NCI-H82 treated with DMSO at 0.1 percent for 48 hours (cell line): ENCODE results near the gene CDC45.

Source experiments
- DNase-seq: peaks from one replicate; lab custom pipeline; 2025; ENCODE audit not compliant: unreplicated experiment; lab: John Stamatoyannopoulos, UW

The CDC45 gene

DNA sequence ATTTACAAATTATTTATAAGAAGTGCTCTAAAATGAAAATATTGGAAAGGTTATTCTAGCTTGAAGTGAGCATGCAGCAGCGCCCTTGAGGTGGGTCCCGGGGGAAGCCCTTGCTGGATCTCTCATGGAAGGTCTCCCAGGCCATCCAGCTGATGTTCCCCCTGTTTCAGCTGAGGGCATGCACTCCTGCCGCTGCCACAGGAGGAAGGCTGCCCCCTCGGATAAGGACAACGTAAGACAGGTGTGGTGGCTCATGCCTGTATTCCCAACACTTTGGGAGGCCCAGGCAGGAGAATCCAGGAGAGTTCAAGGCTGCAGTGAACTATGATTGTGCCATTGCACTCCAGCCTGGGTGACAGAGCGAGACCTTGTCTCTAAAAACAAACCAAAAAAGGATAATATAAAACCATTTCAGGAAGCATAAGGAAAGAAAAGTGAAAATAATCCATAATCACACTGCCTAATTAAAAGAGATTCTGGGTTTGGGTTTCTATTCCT is 15.0 kb downstream of the CDC45 start:
- no peak for DNase-seq

DNA sequence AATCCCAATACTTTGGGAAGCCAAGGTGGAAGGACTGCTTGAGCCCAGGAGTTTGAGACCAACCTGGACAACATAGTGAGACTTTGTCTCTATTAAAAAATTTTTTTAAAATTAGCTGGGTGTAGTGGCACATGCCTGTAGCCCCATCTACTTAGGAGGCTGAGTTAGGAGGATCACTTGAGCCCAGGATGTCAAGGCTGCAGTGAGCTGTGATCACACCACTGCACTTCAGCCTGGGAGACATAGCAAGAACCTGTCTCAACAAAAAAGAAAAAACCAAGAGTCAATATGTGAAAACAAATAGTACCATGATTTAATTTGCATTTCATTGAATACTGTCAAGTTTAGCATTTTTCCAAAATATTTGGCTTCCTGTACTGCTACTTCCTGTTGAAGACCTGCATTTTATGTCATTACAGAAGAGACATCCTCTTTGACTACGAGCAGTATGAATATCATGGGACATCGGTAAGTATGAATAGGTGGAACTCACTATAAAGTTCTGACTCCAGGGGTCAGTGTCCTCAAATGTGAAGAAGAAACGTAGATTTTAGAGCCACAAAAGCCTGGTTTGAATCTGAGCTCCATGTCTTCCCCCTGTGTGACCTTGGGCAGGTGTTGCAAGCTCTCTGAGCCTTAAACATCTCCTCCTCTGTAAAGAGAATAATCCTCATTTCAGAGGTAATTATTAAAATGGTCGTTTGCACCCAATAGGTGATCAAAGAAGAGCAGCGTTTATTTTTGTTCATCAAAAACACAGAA is 16.0 kb downstream of the CDC45 start:
- DNase-seq: no peak

DNA sequence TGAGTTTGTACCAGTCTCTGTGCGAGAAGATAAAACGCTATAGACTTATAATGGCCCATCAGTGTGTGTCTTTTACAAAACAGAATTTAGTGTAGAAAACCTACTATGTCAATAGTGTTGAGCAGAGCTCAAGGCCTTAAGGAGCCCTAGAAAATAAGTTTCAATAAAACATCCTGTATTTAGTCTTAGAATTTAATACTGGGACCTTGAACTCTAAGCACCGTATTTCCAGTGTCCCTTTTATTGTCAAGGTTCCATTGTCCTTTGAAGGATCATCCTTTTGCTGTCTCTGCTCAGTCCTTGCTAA is 16.6 kb downstream of the CDC45 start:
- no peak for DNase-seq

DNA sequence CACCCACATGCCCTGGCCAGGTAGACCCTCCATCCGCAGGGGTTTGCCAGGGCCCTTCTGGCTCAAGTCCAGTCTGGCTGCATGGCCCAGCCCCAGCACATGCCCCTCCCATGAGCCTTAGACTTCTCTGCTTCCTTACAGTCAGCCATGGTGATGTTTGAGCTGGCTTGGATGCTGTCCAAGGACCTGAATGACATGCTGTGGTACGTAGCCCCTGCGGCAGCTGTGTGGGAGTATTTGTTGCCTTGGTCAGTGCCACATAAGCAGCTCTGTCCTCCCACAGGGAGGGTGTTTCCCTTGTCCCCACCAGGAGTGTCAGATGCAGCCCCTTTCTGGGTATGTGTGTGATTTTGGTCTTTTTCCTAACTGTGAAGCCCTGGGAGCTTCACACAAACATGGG is 17.5 kb downstream of the CDC45 start:
- DNase-seq: no peak

DNA sequence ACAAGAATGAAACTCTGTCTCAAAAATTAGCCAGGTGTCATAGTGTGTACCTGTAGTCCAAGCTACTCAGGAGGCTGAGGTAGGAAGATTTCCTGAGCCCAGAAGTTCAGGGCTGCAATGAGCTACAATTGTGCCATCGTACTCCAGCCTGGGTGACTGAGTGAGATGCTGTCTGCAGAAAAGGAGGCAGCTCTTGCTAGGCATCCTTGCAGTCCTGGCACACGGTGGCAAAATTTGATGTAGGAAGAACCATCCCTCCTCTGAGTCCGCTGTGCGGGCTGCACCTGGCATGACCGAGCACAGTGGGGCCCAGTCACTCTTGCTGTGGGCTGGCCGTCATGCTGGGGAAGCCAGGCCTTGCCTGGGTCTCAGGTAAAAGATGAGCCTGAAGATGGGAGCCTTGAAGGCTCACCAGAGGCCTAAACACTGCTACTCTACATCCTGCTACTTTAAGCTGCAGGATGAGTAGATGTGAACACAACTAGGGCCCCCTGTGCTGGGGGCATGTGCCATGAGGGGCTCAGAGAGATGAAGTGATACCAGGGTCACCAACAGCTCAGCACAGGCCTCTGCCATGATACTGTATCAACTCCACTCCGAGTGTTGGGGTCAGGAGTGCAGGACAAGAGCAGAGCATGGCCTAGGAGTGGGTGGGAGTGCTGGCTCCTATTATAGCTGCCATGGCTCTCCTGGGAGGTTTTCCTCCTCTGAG is 18.6 kb downstream of the CDC45 start:
- no peak for DNase-seq

DNA sequence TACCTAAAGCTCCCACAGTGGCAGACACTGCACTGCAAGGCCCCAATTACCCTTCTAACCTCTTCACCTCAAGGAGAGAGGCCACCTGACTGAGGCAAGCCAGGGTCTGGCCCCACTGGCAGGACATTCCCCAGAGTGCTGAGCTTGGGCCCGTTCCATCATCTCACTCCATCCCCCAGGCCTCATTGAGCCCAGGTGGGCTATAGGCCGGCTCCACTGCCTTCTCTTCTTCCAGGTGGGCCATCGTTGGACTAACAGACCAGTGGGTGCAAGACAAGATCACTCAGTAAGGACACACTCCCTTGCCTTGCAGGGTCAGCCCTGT is 19.1 kb downstream of the CDC45 start:
- no peak for DNase-seq

DNA sequence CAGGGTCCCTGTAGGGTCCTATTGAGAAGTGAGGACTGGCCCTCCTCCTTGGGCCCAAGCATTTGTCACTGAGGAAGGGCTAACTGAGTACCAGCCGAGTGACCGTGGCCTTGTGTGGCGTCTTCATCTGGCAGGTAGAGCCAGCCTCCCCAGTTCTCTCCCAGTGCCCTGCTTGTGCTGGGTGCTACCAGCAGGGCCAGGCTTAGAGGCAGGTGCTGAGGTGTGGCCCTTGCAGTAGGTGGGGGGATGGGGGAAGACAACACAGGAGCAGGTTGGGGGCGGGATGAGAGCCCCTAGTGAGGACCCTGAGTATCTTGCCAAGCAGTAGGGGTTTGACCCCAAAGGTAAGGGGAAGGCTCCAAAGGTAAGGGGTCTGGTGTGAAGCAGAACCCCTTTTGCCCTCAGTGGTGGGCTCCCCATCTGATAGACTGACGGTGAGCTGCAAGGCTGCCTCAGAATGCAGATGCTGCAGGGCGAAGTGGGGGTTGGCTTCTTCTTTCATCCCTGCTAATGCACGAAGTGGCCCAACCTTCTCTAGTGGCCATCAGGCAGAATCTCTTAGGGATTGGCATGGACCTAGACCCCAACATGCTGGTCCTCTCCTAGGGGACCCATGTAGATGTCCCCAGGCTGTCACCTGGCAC is 19.6 kb downstream of the CDC45 start:
- DNase-seq: no peak

DNA sequence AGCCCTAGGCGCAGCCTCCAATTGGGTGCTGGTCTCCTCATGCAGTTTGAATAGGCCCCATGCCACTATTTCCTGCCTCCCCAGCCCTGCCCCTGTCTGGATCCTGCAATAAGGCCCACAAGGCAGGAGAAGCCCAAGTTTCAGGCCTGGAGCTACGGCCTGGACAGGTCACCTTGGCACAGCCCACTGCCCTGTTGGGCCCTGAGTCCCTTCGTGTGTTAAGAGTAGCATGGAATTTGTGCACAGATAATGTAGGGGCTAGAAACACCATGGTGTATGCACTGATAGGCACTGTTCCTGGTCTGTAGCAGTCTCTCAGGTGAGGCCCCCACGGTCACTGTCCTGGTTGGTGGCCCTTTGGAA is 20.1 kb downstream of the CDC45 start:
- no peak for DNase-seq

DNA sequence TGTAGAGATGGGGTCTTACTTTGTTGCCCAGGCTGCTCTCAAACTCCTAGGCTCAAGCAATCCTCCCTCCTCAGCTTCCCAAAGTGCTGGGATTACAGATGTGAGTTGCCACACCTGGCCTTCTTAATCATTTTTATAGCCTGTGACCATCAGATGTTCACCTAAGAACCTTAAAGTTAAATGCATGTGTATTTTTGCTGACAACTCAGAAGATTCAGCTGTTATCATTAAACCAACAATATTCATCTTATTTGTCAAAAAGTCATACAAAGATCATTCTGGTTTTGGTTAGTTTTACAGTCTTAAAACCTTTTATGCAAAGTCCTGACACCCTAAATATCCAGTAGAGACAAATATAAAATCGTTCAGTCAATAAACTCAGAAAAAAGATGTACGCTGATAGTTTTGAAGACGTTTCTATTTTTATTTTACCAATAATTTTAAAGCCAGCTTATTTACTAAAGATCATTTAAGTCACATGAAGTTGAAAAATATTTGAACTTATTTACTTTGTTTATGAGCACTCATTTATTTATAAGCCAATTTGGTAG is 22.3 kb downstream of the CDC45 start:
- no peak for DNase-seq

DNA sequence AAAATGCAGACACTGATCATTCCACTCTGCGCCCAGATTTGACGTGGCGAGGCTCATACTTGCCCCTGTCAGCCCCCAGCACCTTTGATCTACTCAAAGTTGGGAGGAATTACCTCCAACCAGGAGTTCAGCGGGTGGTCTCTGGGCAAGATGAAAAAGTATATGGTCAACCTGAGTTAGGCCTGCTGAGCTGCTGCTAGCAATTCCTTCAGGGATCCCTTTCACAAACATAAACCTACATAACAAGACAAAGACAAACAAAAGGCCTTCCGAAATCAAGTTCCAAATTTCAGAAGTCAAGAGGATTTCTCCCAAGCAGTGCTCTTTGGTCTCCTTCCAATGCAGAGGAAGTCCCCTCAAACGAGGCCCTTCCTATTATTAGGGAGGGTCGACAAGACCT is 23.6 kb downstream of the CDC45 start:
- DNase-seq: no peak

DNA sequence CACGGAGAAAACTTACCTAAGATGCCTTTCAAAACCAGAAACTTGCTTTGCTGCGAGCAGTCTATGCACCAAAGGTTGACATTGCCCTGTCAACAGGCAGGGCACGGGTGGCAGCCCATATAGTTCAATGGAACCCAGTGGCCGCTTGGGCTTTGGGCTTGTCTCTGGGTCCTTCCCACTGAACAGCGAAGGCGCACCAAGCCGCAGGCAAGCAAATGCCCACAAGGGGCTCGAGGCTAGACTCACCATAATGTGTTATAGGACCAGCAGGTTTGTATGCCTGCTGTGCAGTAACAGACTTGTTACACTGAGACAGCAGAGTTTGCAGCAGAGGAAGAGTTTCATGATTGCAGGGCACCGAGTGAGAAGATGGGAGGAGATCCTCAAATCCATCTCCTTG is 24.1 kb downstream of the CDC45 start:
- DNase-seq: no peak

DNA sequence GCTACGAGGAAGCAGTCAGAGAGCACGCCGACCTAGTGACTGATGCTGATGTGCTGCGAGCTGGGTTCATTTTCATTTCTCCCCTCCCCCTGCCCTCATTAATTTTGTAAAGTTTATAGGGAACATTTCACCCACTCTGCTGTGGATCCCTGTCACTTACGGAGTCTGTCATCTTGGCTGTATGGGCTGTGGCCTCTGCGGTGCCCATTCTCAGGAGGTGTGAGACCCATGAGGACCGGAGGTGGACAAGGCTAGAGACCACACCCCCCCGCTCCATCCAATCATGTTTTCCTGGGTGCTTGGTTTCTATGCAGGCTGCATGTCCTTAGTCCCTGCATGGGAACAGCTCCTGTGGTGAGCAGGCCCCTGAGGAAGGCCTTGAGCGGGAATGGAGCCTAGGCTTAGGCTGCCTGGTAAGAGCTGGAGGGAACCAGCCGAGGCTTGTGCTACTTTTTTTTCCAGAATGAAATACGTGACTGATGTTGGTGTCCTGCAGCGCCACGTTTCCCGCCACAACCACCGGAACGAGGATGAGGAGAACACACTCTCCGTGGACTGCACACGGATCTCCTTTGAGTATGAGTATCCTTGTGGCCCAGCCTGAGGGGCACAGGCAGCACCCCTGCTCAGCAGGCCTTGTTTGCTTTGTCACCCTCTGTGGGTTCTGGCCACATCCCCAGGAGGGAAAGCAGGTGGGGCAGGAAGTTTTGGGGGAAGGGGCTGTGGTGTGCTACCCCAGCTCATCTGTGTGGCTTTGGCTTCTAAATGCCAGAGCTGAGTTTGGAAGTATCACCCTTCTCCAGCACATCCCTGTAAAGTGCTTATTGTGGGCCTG is 25.4 kb downstream of the CDC45 start:
- DNase-seq: no peak

DNA sequence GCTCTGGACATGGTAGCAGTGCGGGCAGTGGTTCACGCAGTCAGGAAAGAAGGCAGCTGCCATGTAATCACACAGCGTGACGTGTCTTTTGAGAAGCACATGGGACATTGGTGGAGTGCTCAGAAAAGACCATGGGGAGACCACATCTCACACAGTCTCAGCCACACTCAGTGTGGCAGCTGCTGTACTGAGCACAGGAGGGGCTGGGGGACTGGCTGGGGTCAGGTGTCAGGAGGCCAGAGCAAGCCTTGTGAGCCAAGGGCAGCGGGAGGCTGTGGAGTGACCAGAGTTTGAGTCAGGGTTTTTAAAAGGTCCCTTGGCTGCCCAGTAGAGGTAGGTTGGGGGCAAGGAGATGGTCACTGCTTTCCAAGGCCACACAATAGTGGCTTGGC is 26.0 kb downstream of the CDC45 start:
- DNase-seq: no peak

DNA sequence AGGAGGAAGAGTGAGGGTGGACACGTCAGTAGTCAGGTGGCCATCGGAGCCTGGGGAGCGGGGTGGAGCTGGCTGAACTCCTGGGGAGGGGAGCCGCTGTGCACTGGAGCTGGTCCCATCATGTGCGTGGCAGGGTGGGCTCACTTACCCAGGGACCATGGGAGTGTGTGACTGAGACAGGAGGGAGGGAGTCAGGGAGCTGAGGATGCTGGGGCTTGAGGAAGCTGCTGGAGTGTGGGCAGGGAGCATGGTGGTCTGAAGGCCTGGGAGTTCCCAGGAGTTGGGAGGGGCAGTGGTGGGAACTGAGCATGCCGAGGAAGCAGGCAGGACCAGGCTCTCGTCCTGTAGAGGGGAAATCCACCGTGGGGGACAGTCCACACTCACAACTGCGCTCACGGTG is 26.5 kb downstream of the CDC45 start:
- no peak for DNase-seq

DNA sequence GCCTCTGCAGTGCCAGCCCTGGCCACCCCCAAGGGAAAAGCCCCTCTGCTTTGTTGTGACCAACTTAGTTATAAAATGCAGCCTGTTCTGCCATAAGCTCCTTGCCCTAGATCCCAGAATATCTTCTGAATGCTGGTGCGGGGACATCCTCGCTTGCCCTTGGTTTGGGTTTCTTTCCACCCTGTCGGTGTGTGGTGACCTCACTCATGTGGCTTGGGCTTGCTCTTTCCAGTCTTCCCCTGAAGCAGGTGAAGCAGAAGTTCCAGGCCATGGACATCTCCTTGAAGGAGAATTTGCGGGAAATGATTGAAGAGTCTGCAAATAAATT is 27.8 kb downstream of the CDC45 start:
- DNase-seq: no peak

DNA sequence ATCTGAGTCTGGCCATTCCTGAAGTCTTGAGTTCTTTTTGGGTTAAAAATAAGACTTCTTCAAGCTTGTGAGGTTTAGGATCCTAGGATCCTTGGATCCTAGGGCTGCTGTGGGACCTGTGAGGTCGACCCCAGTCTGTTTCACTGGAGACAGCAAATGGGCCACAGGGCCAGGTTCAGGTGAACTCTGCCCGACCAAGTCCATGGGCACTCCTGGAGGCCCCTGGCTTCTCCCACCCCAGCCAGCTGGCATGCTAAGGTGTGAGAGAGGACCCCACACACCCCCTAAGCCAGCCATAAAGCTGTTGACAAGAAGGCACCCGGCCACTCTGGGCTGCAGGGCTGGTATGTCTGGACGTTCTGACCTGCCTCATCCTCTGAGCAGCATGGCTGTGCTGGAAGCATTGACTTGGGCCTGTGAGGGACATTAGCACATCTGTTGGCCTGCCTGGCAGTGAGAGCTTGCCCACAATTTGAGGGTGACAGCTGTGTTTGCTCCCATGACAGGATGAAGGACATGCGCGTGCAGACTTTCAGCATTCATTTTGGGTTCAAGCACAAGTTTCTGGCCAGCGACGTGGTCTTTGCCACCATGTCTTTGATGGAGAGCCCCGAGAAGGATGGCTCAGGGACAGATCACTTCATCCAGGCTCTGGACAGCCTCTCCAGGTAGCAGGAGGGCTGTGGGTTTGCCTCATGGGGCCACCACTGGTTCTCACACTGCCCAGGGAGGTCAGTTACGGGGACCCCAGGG is 28.5 kb downstream of the CDC45 start:
- DNase-seq: no peak

DNA sequence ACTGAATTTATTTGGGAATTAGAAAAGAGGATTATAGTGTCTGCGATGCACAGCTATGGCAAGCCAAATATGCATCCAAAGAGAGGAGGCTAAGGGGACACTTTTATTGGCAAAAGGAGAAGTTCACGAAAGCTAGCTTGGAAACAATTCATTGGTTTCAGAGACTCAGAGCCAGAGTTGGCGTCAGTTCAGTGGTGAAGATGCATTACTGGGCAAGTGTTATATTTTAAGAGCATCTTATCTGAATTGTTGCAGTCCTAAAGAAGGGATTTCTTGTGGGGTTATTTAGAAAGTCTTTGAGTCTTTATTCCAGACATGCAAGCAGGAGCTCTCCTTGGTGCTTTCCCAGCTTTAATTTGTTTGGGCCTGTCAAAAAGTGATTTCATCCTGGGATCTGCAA is 29.5 kb downstream of the CDC45 start:
- no peak for DNase-seq

DNA sequence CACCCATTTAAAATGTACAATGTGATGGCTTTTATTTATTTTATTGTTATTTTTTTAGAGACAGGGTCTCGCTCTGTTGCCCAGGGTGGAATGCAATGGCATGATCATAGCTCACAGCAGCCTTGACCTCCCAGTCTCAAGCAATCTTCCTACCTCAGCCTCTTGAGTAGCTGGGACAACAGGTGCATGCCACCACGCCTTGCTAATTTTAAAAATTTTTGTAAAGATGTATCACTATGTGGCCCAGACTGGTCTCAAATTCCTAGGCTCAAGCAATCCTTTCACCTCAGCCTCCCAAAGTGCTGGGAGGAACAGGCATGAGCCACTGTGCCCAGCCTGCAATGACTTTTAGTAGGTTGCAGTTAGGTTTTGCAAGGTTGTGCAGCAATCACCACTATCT is 30.2 kb downstream of the CDC45 start:
- no peak for DNase-seq

DNA sequence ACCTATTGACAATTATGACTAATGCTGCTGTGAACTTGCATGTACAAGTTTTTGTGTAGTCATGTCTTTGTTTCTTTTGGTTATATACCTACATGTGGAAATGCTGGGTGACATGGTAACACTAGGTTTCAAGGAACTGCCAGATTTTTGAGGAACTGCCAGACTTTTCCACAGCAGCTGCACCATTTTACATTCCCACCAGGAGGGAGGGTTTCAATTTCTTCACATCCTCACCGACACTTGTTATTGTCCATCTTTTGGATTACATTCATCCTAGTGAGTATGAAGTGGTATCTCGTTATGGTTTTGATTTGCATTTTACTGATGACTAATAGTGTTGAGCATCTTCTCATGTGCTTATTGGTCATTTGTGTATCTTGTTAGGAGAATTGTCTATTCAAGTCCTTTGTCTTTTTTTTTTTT is 31.2 kb downstream of the CDC45 start:
- no peak for DNase-seq

DNA sequence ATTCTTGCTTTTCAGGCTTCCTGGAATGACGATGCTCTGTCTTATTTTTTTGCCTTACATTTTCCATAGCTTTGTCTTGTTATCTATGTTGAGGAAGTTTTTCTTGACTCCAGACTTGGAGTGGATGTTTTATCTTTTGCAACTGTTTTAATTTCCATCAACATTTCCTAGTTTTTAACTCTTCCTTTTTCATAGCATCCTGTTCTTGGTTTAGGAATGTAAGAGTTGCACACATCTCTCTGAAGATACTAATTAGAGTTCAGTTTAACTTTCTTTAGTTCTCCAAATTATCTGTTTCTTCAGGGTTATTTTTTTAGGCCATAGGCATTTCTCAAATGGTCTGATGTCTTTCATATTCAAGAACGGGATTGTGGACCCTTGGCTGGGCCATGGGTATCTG is 34.1 kb downstream of the CDC45 start:
- DNase-seq: no peak
